A549 (cell line): ENCODE measurements around the gene MARCHF9. TPM values are rescaled to one million over a fixed set of nuclear protein-coding genes. Genes with fewer than 3 reads are reported as not detected.

Experiments
- ATAC-seq, 2 experiments: fragments of 200-7000 bp in 1 of 2; fragments of >200 bp in 1 of 2; cut with Nextera tagmentation in 1 of 2; cut with Tn5 transposase in 1 of 2; 3 replicates each; pipeline versions ENCODE4 v1.8.0 to v1.9.1; 2018 to 2020; ENCODE audit warnings: mild to moderate bottlenecking in 1 of 2, moderate library complexity in 1 of 2
- CTCF ChIA-PET: fragments of 300-600 bp; sonication (Branson Sonifier 250); formaldehyde crosslinking; extraction: SDS; loops from one replicate; lab custom pipeline; 2021; ENCODE audit warnings: antibody characterized with exemption, inconsistent platforms; lab: Yijun Ruan, JAX
- POLR2A ChIA-PET: fragments of 350-600 bp; formaldehyde crosslinking; extraction: SDS; loops from one replicate; lab custom pipeline; 2021; ENCODE audit warnings: antibody characterized with exemption, inconsistent platforms; lab: Yijun Ruan, JAX
- DNase-seq, 2 experiments: peaks; one replicate each; pipeline versions ENCODE4 v3.0.0 to v3.0.0-alpha.2; 2011 to 2016; ENCODE audit warnings: low read depth in 1 of 2, low spot score in 1 of 2
- FAIRE-seq: peaks from 2 replicates; lab custom pipeline; 2011; peaks lifted over from hg19 to GRCh38; lab: Jason Lieb, UNC
- H3K27ac ChIP-seq, 2 experiments: fragments of >200 bp; sonication (Bioruptor Twin); formaldehyde crosslinking; 3 replicates each; pipeline ENCODE4 v1.5.1; 2016 to 2017
- H3K4me1 ChIP-seq: fragments of >200 bp; sonication (Bioruptor Twin); formaldehyde crosslinking; 3 replicates; pipeline ENCODE4 v1.6.1; 2016
- H3K4me2 ChIP-seq: fragments of >200 bp; sonication (Bioruptor Twin); formaldehyde crosslinking; 3 replicates; pipeline ENCODE4 v1.6.1; 2016
- H3K4me3 ChIP-seq: fragments of >200 bp; sonication (Bioruptor Twin); formaldehyde crosslinking; 3 replicates; pipeline ENCODE4 v1.5.1; 2016
- H3K9me3 ChIP-seq: fragments of >200 bp; sonication (Bioruptor Twin); formaldehyde crosslinking; 3 replicates; pipeline ENCODE4 v1.6.1; 2016
- CBX2 ChIP-seq: fragments of 200-600 bp; sonication (generic); IDR thresholded peaks from 2 replicates; pipeline ENCODE4 v1.6.1; 2016; ENCODE audit warnings: low read depth, mild to moderate bottlenecking, borderline replicate concordance
- CEBPB ChIP-seq, 2 experiments: fragments of >200 bp in 1 of 2; sonication (Bioruptor Twin) in 1 of 2; formaldehyde crosslinking in 1 of 2; IDR thresholded peaks; 2 replicates each; pipeline ENCODE4 v1.6.1; 2012 to 2016
- EHF ChIP-seq: fragments of 250-450 bp; sonication (Bioruptor Pico); IDR thresholded peaks from 2 replicates; pipeline ENCODE4 v1.5.0; 2020; ENCODE audit warnings: mild to moderate bottlenecking
- EP300 ChIP-seq, 2 experiments: fragments of >200 bp; sonication (Bioruptor Twin); formaldehyde crosslinking; IDR thresholded peaks; 2 replicates in 1 of 2; 3 replicates in 1 of 2; pipeline ENCODE4 v1.6.1; 2016 to 2017
- FOXS1 ChIP-seq: fragments of 250-450 bp; sonication (Bioruptor Pico); IDR thresholded peaks from 2 replicates; pipeline ENCODE4 v1.5.0; 2020; ENCODE audit warnings: mild to moderate bottlenecking, moderate library complexity
- GATA3 ChIP-seq: IDR thresholded peaks from 2 replicates; pipeline ENCODE4 v1.6.1; 2012; ENCODE audit warnings: borderline replicate concordance
- HOXB13 ChIP-seq: fragments of 250-450 bp; sonication (Bioruptor Pico); IDR thresholded peaks from 2 replicates; pipeline ENCODE4 v1.5.0; 2020; ENCODE audit warnings: low read depth, mild to moderate bottlenecking, moderate library complexity
- JUN ChIP-seq, 2 experiments: fragments of >200 bp; sonication (Bioruptor Twin); formaldehyde crosslinking; IDR thresholded peaks; 2 replicates in 1 of 2; 3 replicates in 1 of 2; pipeline ENCODE4 v1.6.1; 2016 to 2017
- KDM1A ChIP-seq: fragments of 200-600 bp; sonication (generic); IDR thresholded peaks from 2 replicates; pipeline ENCODE4 v1.6.1; 2016; ENCODE audit warnings: low read depth, mild to moderate bottlenecking
- KDM5A ChIP-seq: fragments of 200-600 bp; sonication (generic); IDR thresholded peaks from 2 replicates; pipeline ENCODE4 v1.6.1; 2016; ENCODE audit warnings: antibody characterized with exemption, mild to moderate bottlenecking
- MAX ChIP-seq: IDR thresholded peaks from 2 replicates; pipeline ENCODE4 v1.6.1; 2012
- MYC ChIP-seq: IDR thresholded peaks from 2 replicates; pipeline ENCODE4 v1.6.1; 2012; ENCODE audit warnings: mild to moderate bottlenecking, inconsistent platforms, low read length, improper control_type of control experiment, borderline replicate concordance
- NFE2L2 ChIP-seq: fragments of 150-350 bp; conservative IDR thresholded peaks from 2 replicates; pipeline ENCODE4 v1.6.1; 2014; ENCODE audit warnings: low read length
- RCOR1 ChIP-seq: fragments of 150-350 bp; IDR thresholded peaks from 2 replicates; pipeline ENCODE4 v1.6.1; 2014; ENCODE audit warnings: antibody characterized with exemption, low read length, low read depth
- WGBS: methylation state at CpG from one replicate; pipeline ENCODE4 v1.1.6; 2017; ENCODE audit errors: missing lambda C conversion rate; 5-methylcytosine and 5-hydroxymethylcytosine counted together
- polyA plus RNA-seq, 4 experiments: library from polyadenylated mRNA; depleted of rRNA in 3 of 4; stranded (reverse); fragments of >200 nt; fragmentation: RNase III in 1 of 4; extraction: RNeasy Plus Mini Kit Qiagen cat#74134 plus additional on column Dnase treatment in 1 of 4; gene quantifications; 2 replicates in 3 of 4; 3 replicates in 1 of 4; pipeline ENCODE4 v1.2.3, GENCODE V29; 2011 to 2017
- TF ChIP-seq, protein P1 (sequence below): fragments of >200 bp; sonication (Bioruptor Twin); formaldehyde crosslinking; IDR thresholded peaks from 3 replicates; pipeline ENCODE4 v1.6.1; 2016
- TF ChIP-seq, protein P2 (sequence below): IDR thresholded peaks from 2 replicates; pipeline ENCODE4 v1.6.1; 2012
- TF ChIP-seq, protein P3 (sequence below): fragments of 200-600 bp; sonication (generic); IDR thresholded peaks from 2 replicates; pipeline ENCODE4 v1.6.1; 2016; ENCODE audit warnings: antibody characterized with exemption, mild to moderate bottlenecking, moderate library complexity
- TF ChIP-seq, protein P4 (sequence below): fragments of 450-650 bp; IDR thresholded peaks from 2 replicates; pipeline ENCODE4 v1.6.1; 2014; ENCODE audit warnings: antibody characterized with exemption
- TF ChIP-seq, protein P5 (sequence below): fragments of 250-450 bp; sonication (Bioruptor Pico); IDR thresholded peaks from 2 replicates; pipeline ENCODE4 v1.5.0; 2020; ENCODE audit warnings: low read depth, mild to moderate bottlenecking, moderate library complexity

The MARCHF9 gene
- polyA plus RNA-seq, 2 of the 4 experiments (the other 2 are of a cell fraction), result 6.8 to 7.2 TPM

- H3K4me2 ChIP-seq, result no peak overlapping the region
- 93% methylated on average over 4 of the region's 4 CpGs for WGBS
- TF ChIP-seq MYC (no peak), HOXB13 (CRISPR knock-in tag) (no peak), JUN (IDR thresholded peaks at IDR 0.05) (no peak), GATA3 (no peak), MAX (no peak), CEBPB (IDR thresholded peaks at IDR 0.05) (no peak), EP300 (IDR thresholded peaks at IDR 0.05) (no peak), CBX2 (no peak), RCOR1 (no peak), KDM1A (no peak), KDM5A (no peak), FOXS1 (CRISPR knock-in tag) (no peak), EHF (CRISPR knock-in tag) (no peak)
- TF ChIP-seq, protein P1, sequence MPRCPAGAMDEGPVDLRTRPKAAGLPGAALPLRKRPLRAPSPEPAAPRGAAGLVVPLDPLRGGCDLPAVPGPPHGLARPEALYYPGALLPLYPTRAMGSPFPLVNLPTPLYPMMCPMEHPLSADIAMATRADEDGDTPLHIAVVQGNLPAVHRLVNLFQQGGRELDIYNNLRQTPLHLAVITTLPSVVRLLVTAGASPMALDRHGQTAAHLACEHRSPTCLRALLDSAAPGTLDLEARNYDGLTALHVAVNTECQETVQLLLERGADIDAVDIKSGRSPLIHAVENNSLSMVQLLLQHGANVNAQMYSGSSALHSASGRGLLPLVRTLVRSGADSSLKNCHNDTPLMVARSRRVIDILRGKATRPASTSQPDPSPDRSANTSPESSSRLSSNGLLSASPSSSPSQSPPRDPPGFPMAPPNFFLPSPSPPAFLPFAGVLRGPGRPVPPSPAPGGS, result no peak
- TF ChIP-seq, protein P2, sequence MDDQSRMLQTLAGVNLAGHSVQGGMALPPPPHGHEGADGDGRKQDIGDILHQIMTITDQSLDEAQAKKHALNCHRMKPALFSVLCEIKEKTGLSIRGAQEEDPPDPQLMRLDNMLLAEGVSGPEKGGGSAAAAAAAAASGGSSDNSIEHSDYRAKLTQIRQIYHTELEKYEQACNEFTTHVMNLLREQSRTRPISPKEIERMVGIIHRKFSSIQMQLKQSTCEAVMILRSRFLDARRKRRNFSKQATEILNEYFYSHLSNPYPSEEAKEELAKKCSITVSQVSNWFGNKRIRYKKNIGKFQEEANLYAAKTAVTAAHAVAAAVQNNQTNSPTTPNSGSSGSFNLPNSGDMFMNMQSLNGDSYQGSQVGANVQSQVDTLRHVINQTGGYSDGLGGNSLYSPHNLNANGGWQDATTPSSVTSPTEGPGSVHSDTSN, result no peak
- TF ChIP-seq, protein P3, sequence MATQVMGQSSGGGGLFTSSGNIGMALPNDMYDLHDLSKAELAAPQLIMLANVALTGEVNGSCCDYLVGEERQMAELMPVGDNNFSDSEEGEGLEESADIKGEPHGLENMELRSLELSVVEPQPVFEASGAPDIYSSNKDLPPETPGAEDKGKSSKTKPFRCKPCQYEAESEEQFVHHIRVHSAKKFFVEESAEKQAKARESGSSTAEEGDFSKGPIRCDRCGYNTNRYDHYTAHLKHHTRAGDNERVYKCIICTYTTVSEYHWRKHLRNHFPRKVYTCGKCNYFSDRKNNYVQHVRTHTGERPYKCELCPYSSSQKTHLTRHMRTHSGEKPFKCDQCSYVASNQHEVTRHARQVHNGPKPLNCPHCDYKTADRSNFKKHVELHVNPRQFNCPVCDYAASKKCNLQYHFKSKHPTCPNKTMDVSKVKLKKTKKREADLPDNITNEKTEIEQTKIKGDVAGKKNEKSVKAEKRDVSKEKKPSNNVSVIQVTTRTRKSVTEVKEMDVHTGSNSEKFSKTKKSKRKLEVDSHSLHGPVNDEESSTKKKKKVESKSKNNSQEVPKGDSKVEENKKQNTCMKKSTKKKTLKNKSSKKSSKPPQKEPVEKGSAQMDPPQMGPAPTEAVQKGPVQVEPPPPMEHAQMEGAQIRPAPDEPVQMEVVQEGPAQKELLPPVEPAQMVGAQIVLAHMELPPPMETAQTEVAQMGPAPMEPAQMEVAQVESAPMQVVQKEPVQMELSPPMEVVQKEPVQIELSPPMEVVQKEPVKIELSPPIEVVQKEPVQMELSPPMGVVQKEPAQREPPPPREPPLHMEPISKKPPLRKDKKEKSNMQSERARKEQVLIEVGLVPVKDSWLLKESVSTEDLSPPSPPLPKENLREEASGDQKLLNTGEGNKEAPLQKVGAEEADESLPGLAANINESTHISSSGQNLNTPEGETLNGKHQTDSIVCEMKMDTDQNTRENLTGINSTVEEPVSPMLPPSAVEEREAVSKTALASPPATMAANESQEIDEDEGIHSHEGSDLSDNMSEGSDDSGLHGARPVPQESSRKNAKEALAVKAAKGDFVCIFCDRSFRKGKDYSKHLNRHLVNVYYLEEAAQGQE, result no peak
- TF ChIP-seq, protein P4, sequence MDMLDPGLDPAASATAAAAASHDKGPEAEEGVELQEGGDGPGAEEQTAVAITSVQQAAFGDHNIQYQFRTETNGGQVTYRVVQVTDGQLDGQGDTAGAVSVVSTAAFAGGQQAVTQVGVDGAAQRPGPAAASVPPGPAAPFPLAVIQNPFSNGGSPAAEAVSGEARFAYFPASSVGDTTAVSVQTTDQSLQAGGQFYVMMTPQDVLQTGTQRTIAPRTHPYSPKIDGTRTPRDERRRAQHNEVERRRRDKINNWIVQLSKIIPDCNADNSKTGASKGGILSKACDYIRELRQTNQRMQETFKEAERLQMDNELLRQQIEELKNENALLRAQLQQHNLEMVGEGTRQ, result no peak
- TF ChIP-seq, protein P5, sequence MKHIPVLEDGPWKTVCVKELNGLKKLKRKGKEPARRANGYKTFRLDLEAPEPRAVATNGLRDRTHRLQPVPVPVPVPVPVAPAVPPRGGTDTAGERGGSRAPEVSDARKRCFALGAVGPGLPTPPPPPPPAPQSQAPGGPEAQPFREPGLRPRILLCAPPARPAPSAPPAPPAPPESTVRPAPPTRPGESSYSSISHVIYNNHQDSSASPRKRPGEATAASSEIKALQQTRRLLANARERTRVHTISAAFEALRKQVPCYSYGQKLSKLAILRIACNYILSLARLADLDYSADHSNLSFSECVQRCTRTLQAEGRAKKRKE (CRISPR knock-in tag), result no peak
- H3K9me3 ChIP-seq, result no peaks in the 10 kb centered on the region
- no peak for FAIRE-seq
- H3K4me1 ChIP-seq, result no peaks in the 10 kb centered on the region
- H3K27ac ChIP-seq, result no peak overlapping the region
- no peak for DNase-seq
- CTCF ChIA-PET, result interaction anchor here (0.9 to 2.9 kb wide), 5 partner anchors 10 to 24 kb away, joined by 3 to 23 read pairs (median 3); no protein-coding TSS in a partner anchor
- no peak overlapping the region for H3K4me3 ChIP-seq
- POLR2A ChIA-PET, result no interaction called here
- ATAC-seq, result no peak
Observed at GRCh38 chr12:57716305-57716704, 38.6 kb upstream of the MARCHF9 start.

- WGBS, result 94% methylated on average over 5 of the region's 5 CpGs
- Histone ChIP-seq H3K4me1 (no peaks in the 10 kb centered on the region), H3K9me3 (no peaks in the 10 kb centered on the region), H3K27ac (no peak overlapping the region), H3K4me3 (no peak overlapping the region), H3K4me2 (no peak overlapping the region)
- ChIA-PET CTCF (interaction anchor here (0.6 to 13.8 kb wide), 5 partner anchors 9 to 134 kb away, joined by 3 to 242 read pairs (median 5); partner anchors contain the start of gene AGAP2), POLR2A (no interaction called here)
- no peak for DNase-seq
- no peak for TF ChIP-seq NFE2L2
- no peak for ATAC-seq
- no peak for FAIRE-seq
Observed at GRCh38 chr12:57717131-57717530, 37.8 kb upstream of the MARCHF9 start.
